NCI-H2196 treated with DMSO at 0.1 percent for 48 hours (cell line): ENCODE results near the gene SLC25A45.
"Not testable (repeated sequence)": the region's sequence is repeated elsewhere in the genome, so short reads cannot be mapped to it uniquely, and the experiment has no call there.

ENCODE experiments used
- DNase-seq: peaks from one replicate; lab custom pipeline; 2025; ENCODE audit not compliant: unreplicated experiment; lab: John Stamatoyannopoulos, UW

SLC25A45 gene

DNA sequence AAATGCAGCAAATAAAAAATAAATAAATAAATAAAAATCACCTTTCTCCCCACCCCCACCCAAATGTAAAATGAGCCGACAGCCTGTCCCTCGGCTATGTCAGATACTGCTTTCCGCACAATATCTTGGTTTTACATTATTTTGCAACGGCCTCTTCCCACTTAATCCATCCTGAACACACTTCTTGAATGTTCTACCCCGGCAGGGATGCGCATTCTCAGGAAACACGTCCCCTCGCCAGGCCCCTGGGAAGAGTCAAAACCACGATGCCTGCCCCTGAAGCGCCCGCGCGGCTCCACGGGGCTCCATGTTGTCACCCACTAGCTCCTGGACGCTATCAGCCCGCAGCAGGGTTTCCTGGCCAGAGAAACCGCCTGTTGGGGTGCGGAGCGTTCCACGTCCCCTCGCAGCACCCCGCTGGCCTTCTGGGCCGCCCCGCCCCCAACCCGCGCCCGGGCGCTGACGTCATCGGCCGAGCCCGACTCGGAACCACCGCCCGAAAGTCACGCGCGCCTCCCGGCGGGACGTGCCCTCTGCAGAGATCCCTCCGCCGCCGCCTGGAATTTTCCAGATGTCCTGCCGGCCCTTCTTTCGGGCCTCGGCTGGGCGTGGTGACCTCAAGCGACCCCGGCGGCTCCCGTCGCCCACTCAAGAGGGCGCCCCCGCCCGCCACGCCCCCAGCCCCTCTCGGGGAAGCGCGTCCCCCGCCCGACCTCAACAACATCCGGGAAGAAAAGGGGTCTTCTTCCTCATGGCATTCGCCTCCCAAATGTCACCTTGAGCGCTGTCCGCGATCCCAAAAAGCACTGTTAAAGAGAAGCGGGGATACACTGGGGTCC is 39.6 kb upstream of the SLC25A45 start:
- DNase-seq, result peak; percentile 85

DNA sequence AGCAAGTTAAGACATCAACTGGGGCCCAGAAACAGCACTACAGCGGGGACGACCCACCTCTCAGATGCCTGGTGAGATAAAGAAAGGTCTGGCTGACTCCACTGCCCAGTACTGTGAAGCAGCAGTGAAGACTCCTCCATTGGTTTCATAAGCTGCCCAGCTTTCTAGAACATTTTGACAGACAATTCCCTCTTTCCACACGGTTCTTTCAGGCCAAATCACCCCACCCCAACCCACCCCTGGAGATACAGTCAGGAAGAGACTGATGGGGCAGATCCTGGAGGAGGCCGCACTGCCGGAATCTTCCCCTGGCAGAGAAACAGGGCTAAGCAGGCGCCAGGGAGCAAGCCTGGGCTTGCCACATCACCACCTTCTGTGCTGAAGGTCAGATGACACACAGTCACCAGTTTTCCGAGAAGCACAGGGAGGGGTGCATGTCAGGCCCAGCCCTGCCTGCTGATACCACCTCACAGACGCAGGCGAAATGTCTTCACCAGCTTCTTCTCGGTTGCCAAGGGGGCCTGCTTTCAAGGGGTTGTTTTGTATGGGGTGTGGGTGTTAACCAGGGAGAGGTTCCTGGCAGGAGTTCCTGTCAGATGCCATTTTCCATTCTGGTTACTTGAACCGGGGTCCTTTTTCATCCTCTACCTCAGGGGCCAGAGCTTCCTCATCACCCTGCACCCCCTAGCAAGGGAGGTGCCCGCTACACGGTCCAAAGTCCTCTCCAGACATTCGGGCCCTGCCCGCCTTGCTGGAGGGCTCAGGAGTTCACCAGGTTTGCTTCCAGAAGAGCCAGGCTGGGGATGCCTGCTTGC is 38.7 kb upstream of the SLC25A45 start:
- peak; percentile 95 for DNase-seq

DNA sequence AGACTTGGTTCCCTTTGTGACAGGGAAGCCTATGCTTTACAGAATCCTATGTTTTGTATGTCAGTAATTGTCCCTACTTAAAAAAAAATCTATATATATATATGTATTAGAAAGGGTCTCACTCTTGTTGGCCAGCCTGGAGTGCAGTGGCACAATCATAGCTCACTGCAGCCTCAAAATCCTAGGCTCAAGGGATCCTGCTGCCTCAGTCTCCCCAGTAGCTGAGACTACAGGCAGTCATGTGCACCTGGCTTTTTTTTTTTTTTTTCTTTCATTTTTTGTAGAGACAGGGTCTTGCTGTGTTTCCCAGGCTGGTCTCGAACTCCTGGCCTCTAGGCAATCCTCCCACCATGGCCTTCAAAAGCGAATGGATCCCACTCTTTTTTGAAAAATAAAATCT is 38.1 kb upstream of the SLC25A45 start:
- no peak for DNase-seq

DNA sequence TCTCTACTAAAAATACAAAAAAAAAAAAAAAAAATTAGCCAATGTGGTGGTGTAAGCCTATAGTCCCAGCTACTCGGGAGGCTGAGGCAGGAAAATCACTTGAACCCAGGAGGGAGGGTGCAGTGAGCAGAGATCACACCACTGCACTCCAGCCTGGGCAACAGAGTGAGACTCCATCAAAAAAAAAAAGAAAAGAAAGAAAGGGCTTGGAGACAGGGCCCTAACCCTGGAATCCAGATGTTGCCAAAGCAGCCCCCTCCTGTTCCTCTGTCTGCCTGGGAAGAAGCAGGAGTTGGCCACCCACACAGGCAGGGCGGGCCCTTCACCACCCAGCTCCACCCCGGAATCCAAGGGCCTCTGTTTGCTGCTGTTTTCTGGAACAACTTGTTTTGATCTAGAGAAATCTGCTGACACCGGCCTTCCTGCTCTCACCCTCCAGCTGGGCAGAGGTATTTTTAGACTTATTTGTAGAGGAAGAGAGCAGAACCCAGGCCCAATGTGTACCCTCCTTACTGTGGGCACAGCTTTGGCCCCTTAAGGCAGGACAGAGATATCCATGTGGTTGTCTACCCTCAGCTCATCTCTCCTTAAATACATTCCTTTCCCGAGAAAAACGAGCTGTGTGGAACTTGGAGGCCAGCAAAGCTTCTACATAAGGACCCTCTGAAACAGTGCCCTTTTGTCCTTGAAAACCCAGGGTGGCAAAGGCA is 37.5 kb upstream of the SLC25A45 start:
- peak; percentile 82 for DNase-seq

DNA sequence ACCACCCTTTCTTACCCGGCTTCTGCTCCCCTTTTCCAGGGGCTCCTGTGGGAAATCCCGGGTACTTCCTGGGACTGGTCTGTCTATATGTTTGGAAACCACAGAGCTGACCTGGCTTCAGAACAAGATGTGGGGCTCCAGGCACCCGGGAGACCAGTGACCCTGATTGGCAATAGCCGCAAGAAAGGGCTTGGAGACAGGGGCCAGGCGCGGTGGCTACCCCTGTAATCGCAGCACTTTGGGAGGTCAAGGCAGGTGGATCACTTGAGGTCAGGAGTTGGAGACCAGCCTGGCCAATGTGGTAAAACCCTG is 37.0 kb upstream of the SLC25A45 start:
- no peak for DNase-seq

DNA sequence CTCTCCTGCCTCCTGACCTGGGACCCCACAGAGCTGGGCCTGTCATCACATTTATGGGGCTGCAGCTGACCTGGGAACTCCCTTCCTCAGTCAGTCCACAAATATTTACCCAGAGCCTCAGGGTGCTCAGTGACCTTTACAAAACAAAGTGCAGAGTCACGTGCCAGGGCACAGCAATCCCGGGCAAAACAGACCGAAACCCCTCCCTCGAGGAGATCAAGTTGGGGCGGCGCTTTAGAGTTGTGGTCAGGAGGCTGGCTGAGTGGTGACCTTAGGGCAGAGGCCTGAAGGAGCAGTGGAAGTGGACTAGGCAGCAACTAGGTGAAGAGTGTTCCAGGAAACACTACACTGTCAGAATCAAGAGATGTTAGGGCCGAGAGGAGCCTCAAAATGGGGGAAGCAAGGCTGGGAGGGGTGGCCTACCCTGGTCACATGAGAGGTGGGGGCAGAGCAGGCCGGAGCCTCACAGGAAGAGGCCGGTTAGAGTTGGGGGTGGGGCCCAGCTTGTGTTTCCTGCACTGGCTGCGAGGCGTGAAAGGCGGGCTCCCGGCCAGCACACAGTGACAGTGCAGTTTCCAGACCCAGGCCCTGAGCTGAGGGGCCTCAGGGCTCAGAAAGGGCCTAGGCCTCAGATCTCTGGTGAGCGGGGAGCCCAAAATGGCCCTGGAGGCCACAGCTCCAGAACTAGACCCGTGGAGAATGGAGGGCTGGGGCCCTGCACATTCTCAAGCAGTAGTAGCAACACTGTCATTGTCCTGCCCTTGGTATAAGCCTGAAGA is 36.4 kb upstream of the SLC25A45 start:
- peak; percentile 100 for DNase-seq

DNA sequence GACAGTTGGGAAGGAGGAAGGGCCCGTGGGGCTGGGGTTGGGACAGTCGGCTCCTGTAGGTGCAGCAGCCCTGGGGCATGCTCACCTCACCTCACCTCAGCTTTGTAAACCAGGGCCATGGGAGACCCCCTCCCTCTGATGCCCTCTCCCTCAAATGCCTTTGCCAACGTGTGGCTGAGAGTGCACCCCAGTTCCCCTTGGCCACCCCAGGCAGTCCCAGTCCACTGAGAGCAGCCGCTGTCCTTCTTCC is 35.9 kb upstream of the SLC25A45 start:
- no peak for DNase-seq

DNA sequence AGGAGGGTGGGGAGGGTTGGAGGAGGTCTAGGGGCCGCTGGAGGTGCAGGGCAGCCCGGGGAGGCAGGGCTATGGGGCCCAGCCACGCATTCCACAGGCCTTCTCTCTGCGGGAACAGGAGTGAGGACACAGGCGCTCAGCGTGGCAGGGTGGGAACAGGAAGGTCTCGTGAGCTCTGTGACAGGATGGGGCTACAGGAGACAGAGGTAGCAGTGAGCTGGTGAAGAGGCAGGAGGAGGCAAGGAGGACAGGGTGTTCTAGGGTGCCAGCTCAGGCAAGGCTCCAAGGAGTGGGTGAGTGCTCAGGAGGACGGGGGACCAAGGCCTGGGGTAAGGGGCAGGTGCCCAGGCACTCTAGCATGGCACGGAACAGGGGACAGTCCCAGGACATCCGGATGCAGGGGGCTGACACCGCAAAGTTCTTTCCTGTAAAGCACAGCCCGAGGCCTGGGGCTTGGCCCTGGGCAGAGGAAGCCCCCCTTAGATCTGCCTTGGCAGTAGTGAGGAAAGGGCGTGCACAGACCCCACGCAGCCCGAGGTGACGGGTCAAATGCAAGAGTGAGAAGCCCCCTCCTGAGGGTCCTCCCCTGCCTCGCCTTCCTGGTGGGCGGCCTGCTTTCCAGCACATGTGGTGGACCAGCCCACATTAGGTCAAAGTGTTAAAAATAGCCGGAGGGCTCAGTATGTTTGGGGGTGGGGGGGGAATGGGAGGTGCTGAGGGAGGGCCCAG is 35.4 kb upstream of the SLC25A45 start:
- no peak for DNase-seq

DNA sequence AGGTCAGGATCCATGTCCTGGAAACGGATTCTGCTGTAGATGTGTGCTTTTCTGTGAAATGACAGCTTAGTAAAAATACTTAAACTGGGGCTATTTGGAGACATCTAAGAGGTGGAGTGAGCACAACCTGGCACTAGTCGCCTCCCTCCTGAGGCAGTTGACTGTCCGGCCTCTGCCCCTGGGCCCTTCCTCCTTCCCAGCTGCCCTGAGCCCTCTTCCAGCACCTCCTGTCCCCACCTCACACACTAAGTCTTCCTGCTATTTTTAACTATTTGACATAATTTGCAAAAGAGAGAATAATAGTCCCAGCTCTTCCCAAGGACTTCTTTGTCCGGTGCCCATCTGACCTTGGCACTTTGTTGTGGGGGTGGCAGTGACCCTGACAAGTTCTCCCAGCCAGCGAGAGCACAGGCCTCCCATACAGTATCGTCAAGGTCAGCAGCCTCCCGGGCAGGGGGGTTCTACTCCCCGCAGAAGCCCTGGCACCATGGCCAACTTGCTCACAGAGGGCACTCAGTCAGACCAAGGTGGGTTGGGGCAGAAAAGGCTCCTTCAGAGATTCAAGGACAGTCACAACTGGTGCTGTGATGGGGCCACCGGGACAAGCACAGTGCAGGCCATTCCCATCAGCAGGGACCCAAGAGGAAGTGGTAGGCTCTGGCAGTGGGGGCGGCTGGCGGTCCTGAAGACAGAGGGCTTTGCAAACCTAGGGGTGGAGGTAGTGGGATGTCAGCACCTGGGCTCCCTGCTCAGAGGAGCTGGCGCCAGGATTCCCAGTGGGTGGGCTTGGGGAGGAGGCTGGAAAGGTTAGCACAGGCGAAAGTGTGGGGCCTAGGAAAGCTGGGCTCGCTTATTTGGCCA is 34.6 kb upstream of the SLC25A45 start:
- no peak for DNase-seq

DNA sequence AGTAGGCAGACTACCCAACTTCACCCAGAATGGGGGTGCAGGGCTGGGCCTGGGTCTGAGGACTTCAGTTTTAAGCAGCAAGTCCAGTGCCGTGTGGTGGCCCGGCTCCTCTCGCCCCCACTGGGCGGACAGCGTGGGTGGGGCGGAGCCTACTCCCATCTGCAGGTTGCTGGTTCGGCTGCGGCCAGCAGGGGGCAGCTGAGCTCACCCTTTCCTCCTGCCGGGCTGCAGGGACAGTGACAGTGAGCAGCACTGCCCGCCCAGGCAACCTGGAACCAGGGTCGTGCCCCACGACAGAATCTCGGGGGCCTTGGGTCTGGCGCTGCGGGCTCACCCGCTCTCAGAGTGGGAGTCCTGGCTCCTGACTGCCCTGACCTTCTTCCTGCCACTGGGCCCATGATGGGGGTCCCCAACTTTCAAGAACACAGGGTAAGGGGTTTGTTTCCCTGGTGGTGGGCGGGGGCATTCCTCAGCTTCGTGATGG is 33.9 kb upstream of the SLC25A45 start:
- DNase-seq, result peak; percentile 71

DNA sequence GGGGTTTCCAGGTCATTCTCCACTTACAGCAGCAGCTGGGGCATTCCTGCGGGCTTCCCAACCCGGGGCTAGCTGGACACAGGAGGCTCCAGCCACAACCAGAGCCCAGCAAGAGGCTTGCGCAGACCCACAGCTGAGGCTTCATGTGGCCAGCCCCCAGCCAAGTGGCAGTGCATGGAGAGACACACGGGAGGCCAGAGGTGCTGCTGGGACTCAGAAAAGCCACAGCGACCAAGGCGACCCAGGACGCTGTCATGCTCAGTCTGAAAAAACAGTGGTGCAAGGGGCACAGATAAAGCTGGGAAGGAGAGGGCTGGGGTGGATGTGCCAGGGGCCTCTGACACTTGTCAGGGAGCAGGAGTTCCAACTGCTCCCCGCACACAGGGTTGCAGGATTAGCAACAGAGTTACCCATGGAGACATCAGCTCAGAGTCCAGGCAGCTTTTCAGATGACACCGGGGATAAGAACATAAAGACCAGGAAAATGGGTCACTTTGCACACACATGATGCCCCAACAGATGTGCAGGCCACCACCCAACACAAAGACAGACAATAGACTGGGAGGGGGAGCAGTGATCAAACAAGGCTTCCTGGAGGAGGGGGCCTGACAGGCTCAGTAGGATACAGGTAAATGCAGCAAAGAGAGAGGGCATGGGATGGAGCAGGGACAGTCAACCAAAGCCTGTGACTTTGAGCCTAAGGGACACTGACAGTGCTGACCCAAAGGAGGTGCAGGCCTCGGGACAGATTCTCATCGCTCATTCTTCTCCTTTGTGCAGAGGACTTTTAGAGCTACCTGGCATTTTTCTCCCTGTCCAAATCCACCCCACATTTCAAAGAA is 33.3 kb upstream of the SLC25A45 start:
- no peak for DNase-seq

DNA sequence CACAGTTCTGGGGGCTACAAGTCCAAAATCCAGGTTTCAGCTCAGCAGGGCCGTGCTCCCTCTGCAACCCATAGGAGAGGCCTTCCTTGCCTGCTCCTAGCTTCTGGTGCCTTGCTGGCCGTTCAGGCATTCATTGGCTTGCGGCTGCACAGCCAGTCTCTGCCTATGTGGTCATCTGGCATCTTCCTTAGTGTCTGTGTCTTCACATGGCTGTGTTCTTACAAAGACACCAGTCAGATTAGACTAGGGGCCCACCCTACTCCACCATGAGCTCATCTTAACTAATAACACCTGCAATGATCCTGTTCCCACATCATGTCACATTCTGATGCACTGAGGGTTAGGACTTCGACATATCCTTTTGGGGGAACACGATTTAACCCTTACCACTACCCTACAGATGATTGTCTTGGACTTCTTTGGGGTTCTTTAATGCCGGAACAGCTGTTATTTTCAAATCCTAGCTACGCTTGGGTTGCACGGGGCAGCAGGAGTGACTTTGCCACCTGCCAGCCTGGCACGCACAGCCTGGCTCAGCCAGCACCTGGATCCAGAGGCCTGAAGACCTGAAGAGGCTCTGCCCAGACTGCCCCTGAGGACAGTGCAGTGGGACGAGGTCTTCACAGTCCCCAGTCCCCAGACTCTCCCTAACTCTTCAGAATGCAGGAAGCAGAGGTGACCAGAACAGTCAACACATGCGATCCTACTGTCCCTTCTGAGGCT is 32.5 kb upstream of the SLC25A45 start:
- DNase-seq, result no peak

DNA sequence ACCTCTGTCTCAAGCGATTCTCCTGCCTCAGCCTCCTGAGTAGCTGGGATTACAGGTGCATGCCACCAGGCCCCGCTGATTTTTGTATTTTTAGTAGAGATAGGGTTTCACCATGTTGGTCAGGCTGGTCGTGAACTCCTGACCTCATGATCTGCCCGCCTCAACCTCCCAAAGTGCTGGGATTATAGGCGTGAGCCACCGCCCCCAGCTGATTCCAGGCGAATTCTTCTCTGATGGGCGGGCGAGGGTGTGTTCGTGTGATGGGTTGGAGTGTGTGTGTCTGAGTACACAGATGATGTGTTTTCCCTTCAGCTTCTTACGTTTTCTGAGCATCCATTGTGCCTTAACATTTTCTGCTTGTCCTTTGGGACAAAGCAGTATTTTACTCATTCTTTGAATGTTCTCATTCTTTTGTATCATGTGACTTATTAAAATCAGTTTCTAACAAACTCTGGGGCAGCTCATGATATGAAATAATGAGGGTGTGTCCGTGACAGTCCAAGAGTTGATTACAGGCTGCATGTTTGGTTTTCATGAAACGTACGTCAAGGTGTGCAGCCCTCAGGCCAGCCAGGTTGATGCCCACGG is 30.7 kb upstream of the SLC25A45 start:
- DNase-seq, result not testable (repeated sequence)

DNA sequence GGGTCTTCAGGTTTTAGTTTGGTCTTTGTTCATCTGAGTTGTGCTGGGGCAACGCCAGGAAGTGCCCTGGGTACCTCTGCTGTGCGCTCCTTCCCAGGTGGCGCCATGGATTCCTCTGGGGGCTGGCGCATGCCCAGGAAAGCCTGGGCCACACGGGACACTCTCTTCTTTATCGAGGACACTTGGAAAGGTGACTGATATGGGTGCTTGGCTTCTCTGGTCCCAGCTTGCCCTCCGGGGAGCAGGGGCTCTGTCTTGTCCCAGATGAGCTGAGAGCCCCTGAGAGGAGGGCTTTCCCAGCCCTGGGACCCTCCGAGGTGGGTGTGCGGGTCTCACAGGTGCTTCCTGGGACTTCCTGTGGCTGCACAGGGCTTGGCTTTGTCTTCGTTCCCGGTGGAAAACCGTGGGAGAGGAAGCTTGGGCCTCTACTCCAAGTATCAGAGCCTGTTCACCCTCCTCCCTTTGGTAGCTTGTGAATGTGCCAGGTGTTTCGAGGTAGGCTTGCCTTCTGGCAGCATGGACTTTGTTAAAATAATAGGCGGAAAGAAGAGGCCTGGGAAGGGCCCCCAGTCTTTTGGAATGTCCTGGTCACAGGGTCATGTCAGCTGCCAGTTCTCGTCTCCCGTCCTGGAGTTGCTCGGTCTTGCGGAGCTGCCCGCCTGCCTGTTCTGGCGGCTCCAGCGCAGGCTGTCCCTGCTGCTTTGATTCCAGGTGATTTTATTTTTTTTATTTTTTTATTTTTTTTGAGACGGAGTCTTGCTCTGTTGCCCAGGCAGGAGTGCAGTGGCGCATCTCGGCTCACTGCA is 30.0 kb upstream of the SLC25A45 start:
- no peak for DNase-seq

DNA sequence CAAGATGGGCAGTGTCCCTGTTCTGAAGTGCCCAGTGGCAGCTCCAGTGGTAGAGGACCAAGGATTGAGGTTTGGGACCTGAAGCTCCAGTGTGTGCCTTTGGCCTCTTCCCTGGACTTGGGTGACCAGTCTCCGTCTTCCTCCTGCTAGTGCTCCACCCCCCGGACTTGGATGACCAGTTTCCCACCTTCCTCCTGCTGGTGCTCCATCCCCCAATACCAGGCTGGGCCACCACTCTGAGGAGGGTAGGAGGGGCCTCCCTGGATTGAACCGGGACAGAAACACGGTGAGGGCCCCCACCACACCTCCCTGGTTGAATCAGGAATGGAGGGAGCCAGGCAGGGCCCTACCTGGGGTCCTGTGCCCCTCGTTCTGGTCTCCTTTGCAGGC is 29.2 kb upstream of the SLC25A45 start:
- DNase-seq, result no peak

DNA sequence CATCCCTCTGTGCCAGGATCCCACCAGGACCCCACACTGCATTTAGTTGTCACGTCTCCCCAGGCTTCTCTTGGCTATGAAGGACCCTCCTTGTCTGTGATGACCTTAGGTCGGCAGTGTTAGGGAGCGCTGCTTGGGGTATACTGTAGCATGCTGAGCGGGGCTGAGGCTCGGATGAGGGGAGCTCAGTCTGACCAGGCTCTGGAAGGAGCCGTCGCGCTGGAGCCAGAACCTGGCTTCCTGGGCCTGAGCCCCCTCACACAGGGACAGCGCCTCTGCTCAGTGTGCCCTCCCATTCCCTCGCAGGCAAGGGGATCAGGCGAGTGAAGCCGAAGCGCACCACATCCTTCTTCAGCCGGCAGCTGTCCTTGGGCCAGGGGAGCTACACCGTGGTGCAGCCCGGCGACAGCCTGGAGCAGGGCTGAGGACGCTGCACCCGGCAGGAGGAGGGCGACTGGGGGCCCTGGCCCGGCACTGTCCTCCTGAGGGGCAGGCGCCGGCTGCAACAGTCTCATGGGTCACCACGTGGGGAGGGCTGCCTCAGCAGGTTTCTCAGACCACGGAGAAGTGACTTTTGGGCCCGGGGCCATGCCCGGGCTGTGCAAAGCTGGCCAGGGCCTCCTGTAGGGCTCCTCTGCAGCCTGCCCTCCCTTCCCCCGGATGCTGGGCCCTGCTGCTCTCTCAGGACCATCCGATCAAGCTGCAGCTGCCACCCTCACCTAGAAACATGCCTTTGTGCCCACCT is 28.7 kb upstream of the SLC25A45 start:
- DNase-seq, result no peak
